Heart right ventricle (tissue), 16 donors: ENCODE data around the gene SETDB2. TPM values are rescaled to one million over a fixed set of nuclear protein-coding genes. Genes with fewer than 3 reads are reported as not detected.
A peak's percentile ranks its signal among the peaks of the same experiment; 100 is the strongest.

Experiments
- ATAC-seq, 8 donors: fragments of 200-7000 bp; cut with Tn5 transposase; one replicate each; pipeline ENCODE4 v1.9.1; 2020; ENCODE audit warnings: mild to moderate bottlenecking in 8 of 8, moderate library complexity in 8 of 8, moderate number of reproducible peaks in 1 of 8
- DNase-seq, 2 donors: peaks; one replicate each; pipeline ENCODE4 v3.0.0-alpha.2; 2020
- H3K27ac ChIP-seq, 10 donors: fragments of 200-600 bp; sonication (generic) in 2 of 10; one replicate each; pipeline versions ENCODE4 v1.5.0 to v1.8.0; 2020 to 2022; ENCODE audit warnings: mild to moderate bottlenecking in 3 of 10
- H3K27me3 ChIP-seq, 7 donors: fragments of 200-600 bp; one replicate each; pipeline ENCODE4 v1.8.0; 2021 to 2022; ENCODE audit warnings: mild to moderate bottlenecking in 2 of 7
- H3K36me3 ChIP-seq, 9 donors: fragments of 200-600 bp; sonication (generic) in 1 of 9; one replicate each; pipeline versions ENCODE4 v1.5.0 to v1.8.0; 2020 to 2022; ENCODE audit warnings: mild to moderate bottlenecking in 2 of 9
- H3K4me1 ChIP-seq, 9 donors: fragments of 200-600 bp; sonication (generic) in 1 of 9; one replicate each; pipeline versions ENCODE4 v1.5.0 to v1.8.0; 2020 to 2022; ENCODE audit warnings: mild to moderate bottlenecking in 4 of 9
- H3K4me3 ChIP-seq, 10 donors: fragments of 200-600 bp; sonication (generic) in 2 of 10; one replicate each; pipeline versions ENCODE4 v1.5.0 to v1.8.0; 2020 to 2022; ENCODE audit warnings: mild to moderate bottlenecking in 7 of 10, moderate library complexity in 2 of 10
- H3K9me3 ChIP-seq, 11 donors: fragments of 200-600 bp in 10 of 11; sonication (generic) in 2 of 11; one replicate each; pipeline versions ENCODE4 v1.5.0 to v1.8.0; 2013 to 2022; ENCODE audit warnings: mild to moderate bottlenecking in 2 of 11, control low read depth in 1 of 11, moderate library complexity in 1 of 11
- CTCF ChIP-seq, 9 donors: fragments of 200-600 bp; sonication (generic) in 2 of 9; IDR thresholded peaks; one replicate each; pipeline versions ENCODE4 v1.5.0 to v1.8.0; 2021 to 2022; ENCODE audit warnings: antibody characterized with exemption in 9 of 9, mild to moderate bottlenecking in 5 of 9, moderate library complexity in 1 of 9
- WGBS, 2 donors: extraction: QIAGEN DNeasy Blood & Tissue Kit; methylation state at CpG; one replicate each; pipeline ENCODE4 v1.1.7; 2013; ENCODE audit warnings: inconsistent platforms in 1 of 2; 5-methylcytosine and 5-hydroxymethylcytosine counted together
- intact Hi-C, 10 donors: fragments of 100-400 bp; cut with DNase I; formaldehyde crosslinking; loops; one replicate each; pipeline versions ENCODE4 v1.11.1 to v1.14.2; 2022
- polyA plus RNA-seq, 2 donors: library from polyadenylated mRNA; stranded (reverse); fragments of 200-250 nt; gene quantifications; one replicate each; pipeline ENCODE4 v1.2.3, GENCODE V29; 2013
- total RNA-seq, 10 donors: library from RNA; stranded (reverse); fragmentation: NEBNext Ultra II Directional in 3 of 10; extraction: Animal tissue kit (Norgen Biotek cat#: 25700) in 3 of 10; gene quantifications; one replicate each; pipeline versions ENCODE4 v1.2.1 to v1.2.4, GENCODE V29; 2021 to 2023
- donor health status: Arrhythmogenic right ventricular cardiomyopathy.
- donor health status: ischemic (EF 13 %, LVEDD 7.1; RV severe dilation, severe dysfunction).
- donor health status: healthy with polysubstance abuse.
- donor health status: DM: no; HTN: yes; CAD: no.
- donor health status: DM: no; HTN: no; CAD: no.
- donor health status: ischemic (EF 25% LVEDD 6.9; RV normal size, moderate dysfunction).
- donor health status: ischemic (EF 25% LVEDD 5.7; RV mildly dilated, moderate dysfunction).
- donor health status: healthy.
- donor health status: DM: yes; HTN: yes; CAD: no.
- donor health status: Ischemic cardiomyopathy.
- donor health status: ischemic (EF 35%, LVEDD 5.7; RV mildly dilated, moderate dysfunction).
- donor health status: nonischemic (EF 11% LVEDD 7.7; RV severe dilation, severe dysfunction).
- donor health status: DM: yes; HTN: yes; CAD: no.
- donor health status: PGD.
- donor health status: ischemic (EF 29% LVEDD 5.4; RV normal size, mild dysfunction).
- donor health status: nonischemic (EF 23%, LVEDD 6.1; RV moderate dilation, normal function).

Gene SETDB2
- total and polyA plus RNA-seq, 12 donors = 3.8 to 18.2 (median 12.1) TPM

- TF ChIP-seq CTCF (IDR thresholded peaks at IDR 0.05) = no peak
- no peak for ATAC-seq
These were observed 68.5 kb downstream of the SETDB2 start for GRCh38 chr13:49512578-49512977.

GRCh38 chr13:49516467-49516866 lies 72.4 kb downstream of the SETDB2 start:
- peak in 1 of 2 donors; percentile 34 for DNase-seq
- Histone ChIP-seq H3K9me3 (no peaks in the 10 kb centered on the region), H3K4me3 (no peak overlapping the region), H3K27ac (no peak overlapping the region), H3K4me1 (peaks cover 0 to 10% (median 4%) of the 10 kb centered on the region in 9 donors), H3K27me3 (no peaks in the 10 kb centered on the region), H3K36me3 (peaks cover 0 to 98% (median 18%) of the 10 kb centered on the region in 9 donors)
- intact Hi-C loops = no loop called here
- no peak for TF ChIP-seq CTCF (IDR thresholded peaks at IDR 0.05)
- WGBS, 2 donors = 48 to 60% methylated on average over 5 of the region's 5 CpGs
- peak in 3 of 8 donors; percentile 43 to 60 (median 49) for ATAC-seq

More at GRCh38 chr13:49512578-49512977, 68.5 kb downstream of the SETDB2 start:
- Histone ChIP-seq H3K4me3 (no peak overlapping the region), H3K27me3 (no peaks in the 10 kb centered on the region), H3K4me1 (peaks cover 0 to 6% (median 0%) of the 10 kb centered on the region in 9 donors), H3K36me3 (peaks cover 0 to 97% (median 15%) of the 10 kb centered on the region in 9 donors), H3K9me3 (no peaks in the 10 kb centered on the region), H3K27ac (no peak overlapping the region)
- DNase-seq = no peak
- WGBS, 2 donors = 94 to 96% methylated on average over 2 of the region's 2 CpGs
- intact Hi-C loops = no loop called here

- Histone ChIP-seq H3K4me3 (no peak overlapping the region), H3K27me3 (no peaks in the 10 kb centered on the region), H3K27ac (no peak overlapping the region), H3K4me1 (peaks cover 0 to 14% (median 9%) of the 10 kb centered on the region in 9 donors), H3K9me3 (no peaks in the 10 kb centered on the region), H3K36me3 (peaks cover 0 to 98% (median 22%) of the 10 kb centered on the region in 9 donors)
- DNase-seq (peak in 1 of 2 donors; percentile 21), ATAC-seq (no peak)
- intact Hi-C loops = no loop called here
- WGBS, 2 donors = 75 to 86% methylated on average over 6 of the region's 6 CpGs
- TF ChIP-seq CTCF (IDR thresholded peaks at IDR 0.05) = peak in 6 of 9 donors; percentile 9 to 38 (median 34)
These were observed 73.4 kb downstream of the SETDB2 start for GRCh38 chr13:49517461-49517860.

GRCh38 chr13:49521224-49521623 lies 77.2 kb downstream of the SETDB2 start:
- Histone ChIP-seq H3K4me3 (no peak overlapping the region), H3K27ac (peak overlapping the region in 1 of 10 donors; percentile 12), H3K36me3 (peaks cover 0 to 98% (median 16%) of the 10 kb centered on the region in 9 donors), H3K9me3 (no peaks in the 10 kb centered on the region), H3K27me3 (no peaks in the 10 kb centered on the region), H3K4me1 (peaks cover 0 to 14% (median 9%) of the 10 kb centered on the region in 9 donors)
- DNase-seq = no peak
- ATAC-seq = peak in 5 of 8 donors; percentile 62 to 82 (median 73)
- intact Hi-C loops = no loop called here
- TF ChIP-seq CTCF (IDR thresholded peaks at IDR 0.05) = no peak
- WGBS, 2 donors = 37 to 47% methylated on average over 4 of the region's 4 CpGs
